Prostate gland (tissue), 2 donors: ENCODE measurements around the gene FAM186B.

ENCODE experiments used
- CTCF ChIP-seq, 4 experiments: fragments of 200-600 bp in 2 of 4; fragments of 450-650 bp in 2 of 4; sonication (generic) in 2 of 4; IDR thresholded peaks; 1 replicate in 3 of 4; 2 replicates in 1 of 4; pipeline ENCODE4 v1.5.1; 2016 to 2019; ENCODE audit warnings: antibody characterized with exemption in 4 of 4, mild to moderate bottlenecking in 2 of 4, moderate library complexity in 2 of 4
- POLR2A ChIP-seq: fragments of 450-650 bp; IDR thresholded peaks from one replicate; pipeline ENCODE4 v1.6.1; 2016; ENCODE audit warnings: antibody characterized with exemption, mild to moderate bottlenecking
- POLR2AphosphoS5 ChIP-seq: sonication (generic); formaldehyde crosslinking; IDR thresholded peaks from one replicate; pipeline ENCODE4 v1.6.1; 2017; ENCODE audit warnings: antibody characterized with exemption

GRCh38 chr12:49609059-49609874, 3.8 kb upstream of the FAM186B start:
- no peak for TF ChIP-seq CTCF (IDR thresholded peaks at IDR 0.05)
- TF ChIP-seq POLR2AphosphoS5: no peak
- TF ChIP-seq POLR2A: no peak
